ENCODE measurements around the gene DLG1. TPM values are rescaled to one million over a fixed set of nuclear protein-coding genes. Genes with fewer than 3 reads are reported as not detected.

The DLG1 gene
- total RNA-seq, 1 experiment from 2014 or later = 75.1 TPM

DNA sequence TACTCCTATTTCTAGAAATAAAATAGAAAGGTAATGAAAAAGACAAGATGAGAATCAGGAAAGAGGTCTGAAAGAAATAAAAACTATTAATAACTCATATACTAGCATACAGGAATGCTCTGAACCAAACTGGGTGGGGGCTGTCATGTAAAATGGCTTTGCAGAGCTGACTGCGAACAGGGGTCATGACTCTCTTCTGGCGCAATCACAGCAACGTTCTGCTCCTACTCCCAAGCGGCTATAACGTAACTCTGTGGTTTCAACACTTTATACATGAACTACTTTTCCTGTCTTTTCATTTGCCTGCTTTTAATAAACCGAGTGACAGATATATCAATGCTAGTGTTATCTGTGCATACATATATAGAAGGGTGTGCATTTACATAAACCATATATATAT lies 116.7 kb downstream of the DLG1 start:
- Histone ChIP-seq H3K36me3 (peaks cover 3% of the 10 kb centered on the region; the same call in 1 of the 2 replicates), H3K27ac (no peak overlapping the region), H3K4me3 (no peak overlapping the region), H3K4me1 (no peaks in the 10 kb centered on the region), H3K9me3 (replicated peaks) (no peaks in the 10 kb centered on the region), H3K27me3 (no peaks in the 10 kb centered on the region)
- DNase-seq = no peak

DNA sequence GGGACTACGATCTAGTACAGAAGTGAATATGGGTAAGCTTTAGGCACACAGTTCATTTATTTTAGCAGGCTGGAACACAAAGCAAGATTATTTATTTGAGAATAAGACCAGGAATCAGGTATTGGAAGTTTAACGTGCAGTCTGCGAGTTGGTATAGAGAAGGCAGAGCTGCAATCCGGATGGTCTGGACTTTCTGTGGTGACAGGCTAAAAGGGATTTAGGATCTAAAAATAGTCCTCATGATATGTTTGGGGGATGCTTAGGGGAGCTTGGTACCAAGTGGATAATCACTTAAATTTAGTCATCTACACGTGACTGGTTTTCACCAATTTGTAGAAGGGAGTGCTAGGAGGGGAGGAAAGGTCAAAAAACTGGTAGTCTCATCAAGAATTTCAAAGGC lies 119.4 kb downstream of the DLG1 start:
- Histone ChIP-seq H3K9me3 (replicated peaks) (no peaks in the 10 kb centered on the region), H3K4me1 (0 out of 2 replicates have a peak, but pooled peaks cover 5% of the 10 kb centered on the region), H3K36me3 (peaks cover 3% of the 10 kb centered on the region; the same call in 1 of the 2 replicates), H3K27me3 (no peaks in the 10 kb centered on the region), H3K4me3 (no peak overlapping the region), H3K27ac (no peak overlapping the region)
- no peak for DNase-seq

DNA sequence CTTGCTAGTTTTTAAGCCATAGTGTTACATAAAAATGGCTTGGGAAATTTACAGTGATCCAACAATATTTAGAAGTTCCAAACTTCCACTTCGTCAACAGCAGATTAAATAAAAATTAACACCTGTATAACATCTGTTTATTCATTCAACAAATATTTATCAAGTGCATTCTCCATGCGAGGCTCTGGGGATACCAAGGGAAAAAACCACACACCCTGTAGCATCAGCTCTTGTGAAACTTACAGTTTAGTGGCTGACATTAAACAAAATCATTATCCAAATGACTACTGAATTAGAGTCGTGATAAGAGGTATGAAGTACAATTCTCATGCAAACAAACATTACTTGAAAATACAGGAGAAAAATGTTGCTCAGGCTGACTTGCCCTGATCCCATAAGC lies 122.9 kb downstream of the DLG1 start:
- DNase-seq = no peak
- 0 out of 2 replicates have a peak, but pooled peaks cover 5% of the 10 kb centered on the region for H3K4me1 ChIP-seq
- H3K9me3 ChIP-seq (replicated peaks) = no peaks in the 10 kb centered on the region
- no peaks in the 10 kb centered on the region; the same call in 1 of the 2 replicates for H3K36me3 ChIP-seq
- no peaks in the 10 kb centered on the region for H3K27me3 ChIP-seq
- no peak overlapping the region for H3K4me3 ChIP-seq
- no peak overlapping the region for H3K27ac ChIP-seq

DNA sequence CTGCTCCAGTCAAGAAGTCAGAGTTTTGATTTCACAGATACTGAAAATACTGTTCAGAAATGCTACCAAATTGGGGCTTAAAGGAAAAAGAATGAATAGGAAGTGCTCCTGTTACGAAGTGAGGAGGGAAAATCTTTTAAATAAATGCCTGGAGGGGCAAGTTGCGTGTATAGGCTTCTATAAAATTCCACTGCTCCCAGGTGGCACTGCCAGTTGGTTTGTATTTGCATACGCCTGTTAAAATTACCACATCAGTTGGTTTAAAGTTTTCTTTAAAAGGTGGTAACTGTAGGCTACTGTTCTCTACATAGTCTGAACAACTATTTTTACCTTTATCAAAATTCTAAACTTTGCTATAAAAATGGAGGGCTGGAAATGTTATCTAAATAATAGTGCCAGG lies 123.5 kb downstream of the DLG1 start:
- Histone ChIP-seq H3K27me3 (no peaks in the 10 kb centered on the region), H3K27ac (no peak overlapping the region), H3K36me3 (no peaks in the 10 kb centered on the region; the same call in 1 of the 2 replicates), H3K4me3 (no peak overlapping the region), H3K4me1 (0 out of 2 replicates have a peak, but pooled peaks cover 5% of the 10 kb centered on the region), H3K9me3 (replicated peaks) (no peaks in the 10 kb centered on the region)
- peak in 1 of 2 experiments; percentile 9 for DNase-seq

DNA sequence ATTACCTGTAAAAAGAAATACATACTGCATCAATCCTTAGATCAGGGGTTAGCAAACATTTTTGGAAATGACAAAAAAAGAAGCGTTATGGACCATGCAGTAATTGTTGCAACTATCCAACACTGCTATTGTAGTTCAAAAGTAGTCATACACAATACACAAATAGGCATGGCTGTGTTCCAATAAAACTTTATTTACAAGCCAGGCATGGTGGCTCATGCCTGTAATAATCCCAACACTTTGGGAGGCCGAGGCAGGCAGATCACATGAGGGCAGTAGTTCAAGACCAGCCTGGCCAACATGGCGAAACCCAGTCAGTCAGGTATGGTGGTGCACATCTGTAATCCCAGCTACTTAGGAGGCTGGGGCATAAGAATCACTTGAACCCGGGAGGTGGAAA lies 124.8 kb downstream of the DLG1 start:
- Histone ChIP-seq H3K4me3 (no peak overlapping the region), H3K27ac (no peak overlapping the region), H3K27me3 (no peaks in the 10 kb centered on the region), H3K36me3 (no peaks in the 10 kb centered on the region; the same call in 1 of the 2 replicates), H3K9me3 (replicated peaks) (no peaks in the 10 kb centered on the region), H3K4me1 (0 out of 2 replicates have a peak, but pooled peaks cover 5% of the 10 kb centered on the region)
- DNase-seq = no peak

DNA sequence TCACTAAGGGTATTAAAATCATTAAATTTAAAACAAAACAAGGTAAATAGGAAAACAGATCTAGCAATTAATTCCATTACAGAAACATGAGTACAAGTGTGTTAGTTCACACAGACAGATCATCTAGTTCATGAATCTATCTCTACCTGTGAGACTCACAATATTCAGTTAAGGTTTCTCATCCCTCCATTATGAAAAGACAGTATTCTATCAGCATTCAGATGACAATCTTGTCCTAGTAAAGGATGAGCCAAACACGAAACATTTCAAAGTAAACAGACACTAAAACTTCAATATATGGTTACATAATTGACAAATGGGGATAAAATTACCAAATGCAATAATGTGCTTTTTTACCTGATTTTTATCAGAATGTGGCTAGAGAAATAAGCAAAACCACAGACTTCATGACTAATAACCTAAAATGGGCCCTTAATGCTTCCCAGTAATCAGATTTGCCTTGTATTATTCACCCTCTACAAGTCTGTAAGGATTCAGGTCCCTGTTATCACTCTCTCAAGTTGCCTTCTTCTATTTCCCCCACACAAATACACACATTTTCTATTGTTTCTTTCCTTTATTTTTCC lies 126.8 kb downstream of the DLG1 start:
- Histone ChIP-seq H3K9me3 (replicated peaks) (no peaks in the 10 kb centered on the region), H3K4me1 (0 out of 2 replicates have a peak, but pooled peaks cover 5% of the 10 kb centered on the region), H3K27me3 (no peaks in the 10 kb centered on the region), H3K4me3 (no peak overlapping the region), H3K36me3 (no peaks in the 10 kb centered on the region; the same call in 1 of the 2 replicates), H3K27ac (no peak overlapping the region)
- no peak for DNase-seq

DNA sequence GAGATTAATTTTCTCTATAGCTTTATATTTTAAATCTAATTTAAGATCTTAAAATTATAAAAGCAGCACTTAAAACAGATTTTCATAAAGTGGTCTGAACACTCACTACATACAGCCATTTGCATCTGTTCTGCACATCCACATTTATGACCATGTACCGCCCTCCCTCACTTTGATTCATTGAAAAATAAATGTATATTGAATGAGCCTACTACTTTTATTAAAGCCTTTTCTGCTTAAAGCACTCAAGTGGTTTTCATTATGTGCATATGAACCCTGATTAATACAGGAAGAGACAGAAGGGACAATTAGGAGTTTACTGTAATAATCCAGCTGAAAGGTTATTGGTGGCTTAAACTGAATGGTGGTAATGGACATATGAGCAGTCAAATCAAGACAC lies 129.4 kb downstream of the DLG1 start:
- Histone ChIP-seq H3K27me3 (no peaks in the 10 kb centered on the region), H3K4me1 (no peaks in the 10 kb centered on the region), H3K27ac (no peak overlapping the region), H3K9me3 (replicated peaks) (no peaks in the 10 kb centered on the region), H3K4me3 (no peak overlapping the region), H3K36me3 (no peaks in the 10 kb centered on the region)
- no peak for DNase-seq

DNA sequence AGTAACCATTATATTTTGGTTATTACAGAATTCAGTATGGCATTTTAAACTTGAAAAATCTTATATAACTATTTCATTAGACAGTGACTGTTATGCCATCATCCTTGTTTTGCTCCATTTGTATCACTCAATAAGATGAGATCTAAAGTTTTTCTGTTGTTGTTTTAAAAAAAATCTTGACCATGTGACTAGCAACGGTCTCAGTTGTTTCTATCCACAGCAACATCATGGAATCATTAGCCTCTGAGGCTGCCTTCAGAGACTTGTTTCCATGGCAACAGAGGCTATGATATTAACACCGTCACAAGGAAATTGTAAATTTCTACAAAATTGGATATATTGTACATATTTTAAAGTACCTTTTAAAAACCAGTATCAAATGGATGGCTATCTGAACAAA lies 129.8 kb downstream of the DLG1 start:
- H3K9me3 ChIP-seq (replicated peaks) = no peaks in the 10 kb centered on the region
- H3K4me3 ChIP-seq = no peak overlapping the region
- no peak overlapping the region for H3K27ac ChIP-seq
- H3K36me3 ChIP-seq = no peaks in the 10 kb centered on the region
- DNase-seq = no peak
- no peaks in the 10 kb centered on the region for H3K27me3 ChIP-seq
- no peaks in the 10 kb centered on the region for H3K4me1 ChIP-seq

DNA sequence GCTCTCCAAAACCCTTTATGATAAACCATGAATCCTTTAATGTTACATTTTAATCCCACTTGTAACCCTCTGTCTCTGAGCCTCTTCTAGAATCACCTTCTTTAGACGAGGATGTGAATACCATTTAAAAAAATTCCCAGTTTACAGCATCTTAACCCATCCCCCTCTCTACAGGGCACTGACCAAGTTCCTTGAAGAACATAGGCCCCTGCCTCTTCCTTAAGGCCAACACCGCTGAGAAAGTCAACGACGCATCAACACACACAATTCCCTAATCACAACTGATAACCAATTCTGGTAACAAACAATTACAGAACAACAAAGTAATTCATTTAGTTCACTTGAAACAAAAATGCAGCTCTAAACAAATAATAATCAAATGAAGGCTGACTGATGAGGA lies 130.3 kb downstream of the DLG1 start:
- no peaks in the 10 kb centered on the region for H3K4me1 ChIP-seq
- no peak overlapping the region for H3K4me3 ChIP-seq
- H3K27ac ChIP-seq = no peak overlapping the region
- no peak for DNase-seq
- no peaks in the 10 kb centered on the region for H3K27me3 ChIP-seq
- no peaks in the 10 kb centered on the region for H3K9me3 ChIP-seq (replicated peaks)
- H3K36me3 ChIP-seq = no peaks in the 10 kb centered on the region

DNA sequence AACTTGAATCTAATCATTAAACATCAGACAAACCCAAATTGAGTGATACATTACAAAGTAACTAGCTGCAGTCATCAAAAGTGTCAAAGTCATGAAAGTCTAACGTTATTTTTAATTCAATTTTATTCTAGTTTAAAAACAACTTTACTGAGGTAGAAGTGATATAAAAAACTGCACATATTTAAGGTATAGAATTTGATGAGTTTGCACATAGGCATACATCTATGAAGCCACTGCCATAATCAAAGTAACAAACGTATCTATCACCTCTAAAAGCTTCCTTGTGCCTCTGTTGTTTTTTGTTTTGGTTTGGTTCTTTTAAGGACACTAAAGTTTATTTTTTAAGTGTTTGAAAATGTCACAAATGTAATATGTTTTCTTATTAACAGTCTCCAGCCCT lies 130.9 kb downstream of the DLG1 start:
- Histone ChIP-seq H3K27me3 (no peaks in the 10 kb centered on the region), H3K36me3 (no peaks in the 10 kb centered on the region), H3K4me1 (no peaks in the 10 kb centered on the region), H3K4me3 (no peak overlapping the region), H3K9me3 (replicated peaks) (no peaks in the 10 kb centered on the region), H3K27ac (no peak overlapping the region)
- DNase-seq = no peak

DNA sequence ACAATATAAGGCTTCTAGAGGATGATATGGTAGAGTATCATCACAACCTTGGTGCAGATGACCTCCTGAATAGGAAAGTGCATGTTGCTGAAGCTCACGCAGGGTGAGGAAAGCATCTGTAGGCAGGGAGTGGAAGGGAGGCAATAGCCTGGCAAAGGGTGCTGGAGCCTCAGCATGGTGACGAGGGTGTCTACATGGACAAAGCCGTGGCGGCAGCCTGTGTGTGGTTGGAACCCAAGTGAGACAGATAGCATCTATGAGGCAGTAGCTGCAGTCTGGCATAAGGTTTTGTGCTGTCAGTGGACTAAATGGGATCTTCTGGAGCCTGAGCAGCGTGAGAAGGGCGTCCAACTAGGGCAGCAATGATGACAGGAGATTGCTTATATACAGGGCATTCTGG lies 132.5 kb downstream of the DLG1 start:
- H3K36me3 ChIP-seq = no peaks in the 10 kb centered on the region
- no peak overlapping the region for H3K27ac ChIP-seq
- H3K4me3 ChIP-seq = no peak overlapping the region
- H3K27me3 ChIP-seq = no peaks in the 10 kb centered on the region
- DNase-seq = no peak
- no peaks in the 10 kb centered on the region for H3K4me1 ChIP-seq
- H3K9me3 ChIP-seq (replicated peaks) = no peaks in the 10 kb centered on the region

DNA sequence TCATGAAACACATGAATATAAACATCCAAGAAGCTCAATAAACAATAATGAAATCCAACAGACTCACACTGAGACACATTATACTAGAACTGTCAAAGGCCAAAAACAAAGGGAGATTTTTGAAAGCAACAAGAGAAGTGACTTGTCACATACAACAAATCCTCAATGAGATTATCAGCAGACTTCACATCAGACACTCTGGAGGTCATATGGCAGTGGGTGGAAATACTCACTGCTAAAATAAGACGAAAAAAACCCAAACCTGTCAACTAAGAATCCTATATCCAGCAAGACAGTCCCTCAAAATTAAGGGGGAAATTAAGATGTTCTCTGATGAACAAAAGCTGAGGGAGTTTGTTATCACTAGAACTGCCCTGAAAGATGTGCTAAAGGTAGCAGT lies 143.4 kb downstream of the DLG1 start:
- Histone ChIP-seq H3K4me1 (no peaks in the 10 kb centered on the region), H3K27ac (no peak overlapping the region), H3K9me3 (replicated peaks) (peaks cover 11% of the 10 kb centered on the region; the same call in 1 of the 2 replicates), H3K27me3 (no peaks in the 10 kb centered on the region), H3K4me3 (no peak overlapping the region), H3K36me3 (peaks cover 13% of the 10 kb centered on the region)
- DNase-seq = no peak

DNA sequence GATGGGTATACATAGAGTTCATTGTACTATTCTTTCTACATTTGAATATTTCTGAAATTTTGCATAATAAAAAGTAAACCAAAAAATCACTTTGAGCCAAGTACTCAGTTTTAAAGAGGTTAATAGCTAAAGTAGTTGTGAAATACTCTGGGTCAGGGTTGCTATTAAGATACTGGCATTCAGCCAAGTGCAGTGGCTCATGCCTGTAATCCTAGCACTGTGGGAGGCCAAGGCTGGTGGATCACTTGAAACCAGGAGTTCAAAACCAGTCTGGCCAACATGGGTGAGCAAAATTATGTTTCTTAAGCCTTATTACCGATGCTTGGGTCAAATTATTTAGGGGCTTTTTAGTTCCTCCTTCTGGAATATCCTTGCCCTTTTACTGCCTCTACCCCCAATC lies 146.8 kb downstream of the DLG1 start:
- Histone ChIP-seq H3K4me1 (no peaks in the 10 kb centered on the region), H3K36me3 (peaks cover 10% of the 10 kb centered on the region), H3K27me3 (no peaks in the 10 kb centered on the region), H3K9me3 (replicated peaks) (peaks cover 10% of the 10 kb centered on the region; the same call in 1 of the 2 replicates), H3K4me3 (no peak overlapping the region), H3K27ac (no peak overlapping the region)
- DNase-seq = peak; percentile 37 to 66

DNA sequence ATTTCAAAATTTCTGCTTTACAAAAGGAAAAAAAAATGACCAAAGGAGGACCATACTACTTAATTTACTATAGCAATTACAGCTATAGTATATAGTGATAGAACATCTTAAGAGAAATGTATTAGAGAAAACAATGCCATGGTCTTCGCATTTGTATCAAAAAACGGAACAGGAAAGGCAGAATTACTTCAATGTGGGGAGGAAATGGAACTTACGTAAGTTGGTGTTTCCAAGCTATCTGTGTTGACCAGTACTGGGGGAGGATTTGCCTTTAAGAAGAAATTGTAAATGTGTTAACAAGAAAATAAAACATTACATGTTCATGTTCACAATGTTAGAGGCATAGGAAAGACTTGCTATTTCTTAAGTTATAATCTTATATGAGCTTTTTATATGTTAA lies 148.9 kb downstream of the DLG1 start:
- peaks cover 6% of the 10 kb centered on the region for H3K36me3 ChIP-seq
- no peak overlapping the region for H3K4me3 ChIP-seq
- DNase-seq = no peak
- H3K9me3 ChIP-seq (replicated peaks) = no peaks in the 10 kb centered on the region; the same call in 1 of the 2 replicates
- no peak overlapping the region for H3K27ac ChIP-seq
- no peaks in the 10 kb centered on the region for H3K27me3 ChIP-seq
- H3K4me1 ChIP-seq = no peaks in the 10 kb centered on the region

DNA sequence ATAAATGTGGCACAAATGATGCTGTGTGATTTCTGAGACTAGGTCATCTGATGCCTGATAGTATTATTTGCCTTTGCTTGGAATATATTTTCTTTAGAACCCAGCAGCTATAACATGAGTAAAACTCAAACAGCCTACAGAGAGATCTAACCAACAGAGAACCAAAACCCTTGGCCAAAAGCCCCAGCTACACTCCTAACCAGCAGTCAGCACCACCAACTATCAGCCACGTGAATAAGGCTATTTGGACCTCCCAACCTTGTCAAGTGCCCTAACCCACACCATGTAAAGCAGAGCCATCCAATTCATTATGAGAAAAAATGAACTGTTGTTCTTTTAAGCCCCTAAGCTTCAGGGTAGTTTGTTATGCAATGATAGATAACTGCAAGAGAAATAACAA lies 154.2 kb downstream of the DLG1 start:
- DNase-seq = no peak
- H3K27ac ChIP-seq = no peak overlapping the region
- peaks cover 13% of the 10 kb centered on the region for H3K36me3 ChIP-seq
- no peaks in the 10 kb centered on the region for H3K9me3 ChIP-seq (replicated peaks)
- no peak overlapping the region for H3K4me3 ChIP-seq
- no peaks in the 10 kb centered on the region for H3K27me3 ChIP-seq
- no peaks in the 10 kb centered on the region for H3K4me1 ChIP-seq

DNA sequence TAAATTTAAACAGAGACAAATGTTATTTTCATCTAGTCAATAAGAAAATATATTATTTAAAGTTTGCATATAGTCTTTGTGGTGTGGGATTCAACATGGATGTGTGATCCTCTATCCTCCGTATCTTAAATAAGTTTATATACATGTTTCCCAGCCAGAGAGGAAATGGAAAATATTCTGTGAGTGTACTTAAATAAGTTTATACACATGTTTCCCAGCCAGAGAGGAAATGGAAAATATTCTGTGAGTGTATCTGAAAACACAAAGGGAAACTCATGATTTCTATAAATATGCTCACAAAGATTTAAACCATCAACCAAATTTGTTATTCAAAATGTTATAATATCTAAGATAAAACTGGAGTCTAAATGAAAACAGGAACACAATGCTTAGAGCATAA lies 158.8 kb downstream of the DLG1 start:
- H3K27me3 ChIP-seq = no peaks in the 10 kb centered on the region
- no peaks in the 10 kb centered on the region; the same call in 1 of the 2 replicates for H3K9me3 ChIP-seq (replicated peaks)
- H3K4me3 ChIP-seq = no peak overlapping the region
- no peaks in the 10 kb centered on the region for H3K4me1 ChIP-seq
- no peak overlapping the region for H3K27ac ChIP-seq
- peaks cover 53% of the 10 kb centered on the region for H3K36me3 ChIP-seq
- no peak for DNase-seq

All from SJCRH30 (cell line).